ENCODE measurements around the gene RPL41.
"Not testable (repeated sequence)": the region's sequence is repeated elsewhere in the genome, so short reads cannot be mapped to it uniquely, and the experiment has no call there.

Gene RPL41

GRCh38 chr12:56103823-56104108, 12.7 kb upstream of the RPL41 start:
- no peak for DNase-seq

DNA sequence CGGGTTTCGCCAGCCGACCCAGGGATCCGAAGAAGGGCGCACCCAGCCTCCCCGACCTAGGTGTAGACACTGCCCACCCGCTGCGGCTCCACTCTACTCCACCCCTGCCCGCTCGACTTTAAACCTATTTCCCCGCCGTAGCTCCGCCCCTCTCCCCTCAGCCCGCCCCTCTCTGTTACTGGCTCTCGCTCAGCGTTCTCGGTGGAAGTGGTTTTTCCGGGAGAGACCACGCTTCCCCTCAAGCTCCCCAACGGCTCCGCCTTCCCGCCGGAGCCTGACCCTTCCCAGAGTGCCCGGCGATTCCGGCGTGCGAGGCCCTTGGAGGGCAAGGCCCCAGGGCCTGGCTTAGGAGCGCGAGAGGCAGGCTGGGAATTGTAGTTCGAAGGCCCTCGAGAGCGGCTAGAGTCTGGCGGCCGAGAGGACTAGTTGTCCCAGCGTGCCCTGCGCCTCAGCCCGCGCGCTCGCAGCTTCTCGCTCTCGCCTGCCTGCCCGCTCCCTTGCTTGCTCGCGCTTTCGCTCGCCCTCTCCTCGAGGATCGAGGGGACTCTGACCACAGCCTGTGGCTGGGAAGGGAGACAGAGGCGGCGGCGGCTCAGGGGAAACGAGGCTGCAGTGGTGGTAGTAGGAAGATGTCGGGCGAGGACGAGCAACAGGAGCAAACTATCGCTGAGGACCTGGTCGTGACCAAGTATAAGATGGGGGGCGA, 12.2 kb upstream of the RPL41 start, which contains the start of gene PA2G4:
Gene PA2G4, plus strand, starts transcription at position 451 of the 706 bp plus-strand sequence. Its CDS starts 179 bp downstream, at position 630.
- DNase-seq = peak; percentile 99

GRCh38 chr12:56104815-56105608, 11.4 kb upstream of the RPL41 start:
- peak; percentile 50 for DNase-seq

- DNase-seq = no peak
These were observed 10.9 kb upstream of the RPL41 start for GRCh38 chr12:56105609-56105902.

DNA sequence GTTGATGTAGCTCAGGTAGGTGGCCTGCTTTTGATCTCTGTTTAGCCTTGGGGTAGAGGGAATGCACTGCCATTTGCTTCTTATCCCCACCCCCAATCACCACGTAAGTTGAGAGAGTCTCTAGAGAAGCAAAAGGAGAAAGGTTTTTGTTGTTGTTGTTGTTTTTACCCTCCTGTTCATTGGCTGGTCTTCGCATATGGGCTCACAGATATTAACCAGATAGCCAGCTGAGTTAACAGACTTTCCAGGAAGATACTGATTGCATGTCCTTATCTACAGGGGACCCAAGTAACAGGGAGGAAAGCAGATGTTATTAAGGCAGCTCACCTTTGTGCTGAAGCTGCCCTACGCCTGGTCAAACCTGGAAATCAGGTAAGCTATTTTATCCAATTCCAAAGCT, 9.2 kb upstream of the RPL41 start:
- DNase-seq = no peak

DNA sequence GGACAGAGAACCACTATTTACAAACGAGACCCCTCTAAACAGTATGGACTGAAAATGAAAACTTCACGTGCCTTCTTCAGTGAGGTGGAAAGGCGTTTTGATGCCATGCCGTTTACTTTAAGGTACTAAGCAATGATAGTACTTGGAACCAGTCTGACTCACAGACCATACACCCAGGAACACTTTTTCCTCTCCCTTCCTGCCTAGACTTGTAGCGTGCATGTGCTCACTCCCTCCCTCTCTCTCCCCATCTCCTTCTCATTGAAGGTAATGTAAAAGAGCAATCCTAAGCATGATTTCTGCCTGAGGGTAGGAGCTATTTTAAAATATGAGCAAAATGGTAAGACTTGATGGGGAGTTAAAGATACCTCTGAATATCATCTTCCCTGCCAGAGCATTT, 5.9 kb upstream of the RPL41 start:
- DNase-seq = no peak

DNA sequence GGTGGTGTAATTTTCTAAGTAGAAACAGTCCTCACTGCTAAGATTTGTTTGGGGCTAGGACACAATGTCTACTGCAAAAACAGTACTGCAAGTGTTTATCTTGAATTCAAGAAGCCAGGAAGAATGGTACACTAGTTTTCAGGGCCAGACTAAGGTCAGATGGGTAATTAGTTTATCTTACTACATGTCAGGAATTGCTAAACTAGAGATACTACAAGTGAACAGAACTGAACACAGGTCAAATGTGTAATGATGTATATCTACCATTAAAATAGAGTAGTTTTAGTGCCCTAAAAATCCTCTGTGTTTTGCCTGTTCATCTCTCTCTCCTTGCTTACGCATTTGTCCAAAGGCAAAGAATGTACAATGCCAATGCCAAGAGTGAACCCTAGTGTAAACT, 2.3 kb upstream of the RPL41 start:
- DNase-seq = no peak

DNA sequence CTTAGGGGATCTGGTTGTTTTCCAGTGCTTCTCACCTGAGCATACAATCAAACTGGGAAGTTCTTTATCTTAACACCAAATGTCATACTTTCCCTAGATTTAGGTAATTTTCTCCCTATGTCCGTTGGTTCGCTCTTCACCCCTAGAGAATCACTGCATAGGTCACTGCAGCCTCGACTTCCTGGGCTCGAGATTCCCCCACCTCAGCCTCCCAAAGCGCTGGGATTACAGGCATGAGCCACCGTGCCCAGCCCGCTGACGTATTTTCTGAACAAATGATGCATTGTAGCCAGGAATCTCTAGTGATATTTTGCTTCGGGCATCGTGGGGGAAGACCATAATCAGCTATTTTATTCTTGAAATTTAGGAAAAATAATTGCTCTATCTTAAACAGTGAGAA, 1.1 kb upstream of the RPL41 start:
- DNase-seq = no peak

GRCh38 chr12:56117082-56117706, 761 bp downstream of the RPL41 start:
- DNase-seq = not testable (repeated sequence)

DNA sequence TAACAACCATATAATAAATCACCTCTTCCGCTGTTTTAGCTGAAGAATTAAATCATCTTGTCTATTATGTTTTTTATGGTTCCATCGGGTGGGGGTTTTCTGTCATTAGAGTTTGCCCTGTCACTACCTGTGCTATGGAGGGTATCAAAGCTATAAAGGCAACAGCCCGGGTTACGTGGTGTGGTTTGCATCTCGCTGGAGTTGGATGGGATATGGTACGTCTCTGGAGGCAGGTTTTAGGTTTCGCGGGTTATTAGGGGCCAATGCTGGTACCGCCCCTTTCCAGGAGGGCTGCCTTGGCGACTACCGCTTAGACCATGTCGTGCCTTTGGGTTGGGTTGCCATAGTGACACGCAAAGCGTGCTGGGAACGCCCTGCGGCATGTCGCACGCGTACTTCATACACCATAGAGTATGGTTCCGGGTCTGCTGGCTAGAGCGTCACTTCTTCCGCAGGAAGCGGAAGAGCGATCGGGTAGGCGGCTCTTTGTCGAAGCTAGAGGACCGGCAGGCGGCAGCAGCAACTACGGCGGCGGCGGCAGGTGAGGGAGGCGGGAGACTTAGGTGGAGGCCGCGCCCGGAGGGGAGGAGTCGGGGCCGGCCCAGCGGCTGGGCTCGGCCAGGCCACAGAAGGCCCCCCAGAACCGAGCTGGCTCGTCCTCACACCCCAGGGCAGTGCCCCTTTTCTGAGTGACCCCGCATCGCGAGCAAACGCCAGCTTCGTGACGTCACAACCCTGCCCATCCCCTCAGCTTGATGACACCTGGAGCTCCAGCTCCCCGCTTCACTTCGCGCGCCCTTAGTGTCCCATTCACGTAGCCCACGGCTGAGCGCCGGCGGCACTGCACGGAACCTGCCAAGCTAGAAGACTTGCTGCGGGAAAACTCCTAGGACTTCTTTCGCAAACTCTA, 1.6 kb downstream of the RPL41 start, which contains the start of gene ZC3H10:
Gene ZC3H10, plus strand, starts transcription at position 489 of the 910 bp plus-strand sequence. CDS start 2,297 bp downstream, outside the sequence.
- peak; percentile 99 for DNase-seq

GRCh38 chr12:56118688-56119357, 2.4 kb downstream of the RPL41 start:
- no peak for DNase-seq

DNA sequence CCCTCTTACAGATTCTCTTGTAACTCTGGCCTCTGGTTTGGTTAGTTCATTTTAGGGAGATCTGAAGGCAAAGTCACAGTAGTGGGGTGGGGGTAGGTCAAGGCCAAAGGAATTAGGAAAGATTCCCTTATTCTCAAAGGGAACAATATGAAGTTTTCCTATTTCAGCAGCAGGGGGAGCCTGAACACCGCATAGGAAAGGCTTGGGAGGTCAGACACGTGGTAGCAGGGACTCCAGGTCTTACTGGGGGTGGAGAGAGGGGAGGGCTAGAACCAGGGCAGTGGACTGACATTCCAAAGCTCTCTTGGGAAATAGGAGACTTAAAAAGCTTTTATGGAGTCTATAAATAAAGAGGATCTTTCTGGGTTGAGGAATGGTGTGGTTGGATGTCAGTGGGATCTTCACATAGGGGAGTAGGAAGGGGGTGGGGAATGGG, 2.9 kb downstream of the RPL41 start:
- peak; percentile 69 for DNase-seq

- DNase-seq = no peak
These were observed 3.9 kb downstream of the RPL41 start for GRCh38 chr12:56120158-56120846.

GRCh38 chr12:56121204-56121870, 4.9 kb downstream of the RPL41 start:
- no peak for DNase-seq

GRCh38 chr12:56122637-56123036, 6.2 kb downstream of the RPL41 start:
- DNase-seq = no peak

DNA sequence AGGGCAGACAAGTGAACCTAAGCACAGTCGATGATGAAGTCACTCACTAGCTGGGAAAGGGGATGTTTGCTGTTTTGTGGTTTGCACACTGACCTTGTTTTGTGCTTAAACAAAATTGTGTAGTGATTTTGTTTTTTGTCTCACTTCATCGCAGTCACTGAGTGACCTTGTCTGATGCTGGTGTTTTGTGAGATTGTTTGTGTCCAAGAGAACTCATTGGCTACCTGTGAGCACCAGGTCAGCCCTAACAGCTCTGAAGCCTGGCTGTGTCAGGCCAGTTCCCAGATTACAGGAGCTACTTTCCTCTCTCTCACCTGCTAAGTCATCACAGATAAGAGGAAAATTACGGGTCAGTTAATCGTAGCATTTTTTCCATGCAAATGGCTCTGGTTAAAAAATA, 7.7 kb downstream of the RPL41 start:
- no peak for DNase-seq

- no peak for DNase-seq
These were observed 10.4 kb downstream of the RPL41 start for GRCh38 chr12:56126732-56127239.

DNA sequence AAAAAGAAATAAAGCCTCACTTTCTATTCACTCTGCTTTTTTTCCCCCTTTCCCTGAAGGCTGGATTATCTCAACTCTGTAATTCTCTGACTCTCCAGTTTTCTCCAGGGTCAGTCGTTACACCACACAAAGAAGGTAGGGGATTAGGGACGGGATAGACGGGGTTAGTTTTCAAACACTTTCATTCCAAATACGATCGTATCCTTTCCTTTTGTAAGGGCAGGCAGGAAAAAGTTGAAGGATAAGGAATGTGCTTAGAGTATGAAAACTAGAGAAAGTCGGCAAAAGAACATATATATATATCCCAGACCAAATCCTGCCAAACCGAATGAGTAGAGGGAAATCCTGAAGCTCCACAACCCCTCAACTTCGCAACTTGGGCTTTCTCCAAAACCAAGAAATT, 11.1 kb downstream of the RPL41 start:
- DNase-seq = no peak

DNA sequence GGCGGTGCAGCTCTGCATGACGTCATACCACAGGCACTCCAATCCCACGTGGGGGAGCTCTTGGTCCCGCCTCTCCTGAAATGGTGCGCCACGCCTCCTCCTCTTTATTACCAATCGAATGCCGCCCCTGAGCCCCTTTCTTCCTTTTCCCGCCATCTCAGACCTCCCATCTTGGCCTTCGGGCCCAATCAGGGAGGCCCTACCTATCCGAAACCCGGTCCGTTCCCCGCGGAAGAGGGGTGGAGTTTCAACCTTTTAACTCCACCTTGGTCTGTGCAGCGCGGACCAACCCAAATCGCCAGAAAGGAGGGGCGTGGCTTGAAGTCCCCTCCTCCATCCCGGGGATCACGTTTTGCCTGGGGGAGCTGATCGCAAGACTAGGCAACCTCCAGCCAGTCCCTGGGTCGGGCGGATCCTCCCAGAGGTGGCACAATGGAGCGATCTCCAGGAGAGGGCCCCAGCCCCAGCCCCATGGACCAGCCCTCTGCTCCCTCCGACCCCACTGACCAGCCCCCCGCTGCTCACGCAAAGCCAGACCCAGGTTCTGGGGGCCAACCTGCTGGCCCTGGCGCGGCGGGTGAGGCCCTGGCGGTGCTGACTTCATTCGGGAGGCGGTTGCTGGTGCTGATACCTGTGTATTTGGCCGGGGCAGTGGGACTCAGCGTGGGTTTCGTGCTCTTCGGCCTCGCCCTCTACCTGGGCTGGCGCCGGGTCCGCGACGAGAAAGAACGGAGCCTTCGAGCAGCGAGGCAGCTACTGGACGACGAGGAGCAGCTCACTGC, 11.6 kb downstream of the RPL41 start, which contains the start of gene ESYT1:
Gene ESYT1, plus strand, starts transcription at position 380 of the 782 bp plus-strand sequence. Its CDS starts 53 bp downstream, at position 433.
- DNase-seq = peak; percentile 96

GRCh38 chr12:56128670-56129205, 12.3 kb downstream of the RPL41 start:
- no peak for DNase-seq
